Mesodermal cell (in vitro differentiated cells): ENCODE data around the gene SMPD1.

Source experiments
- H3K27ac ChIP-seq: 2 replicates; pipeline ENCODE4 v1.7.0; 2013; ENCODE audit warnings: mild to moderate bottlenecking, low read depth, low read length, moderate library complexity; ENCODE audit not compliant: severe bottlenecking
- H3K36me3 ChIP-seq: 2 replicates; pipeline ENCODE4 v1.7.1; 2013; ENCODE audit warnings: mild to moderate bottlenecking, low read length, moderate library complexity; ENCODE audit not compliant: control insufficient read depth, insufficient read depth
- H3K4me1 ChIP-seq: one replicate; pipeline ENCODE4 v1.7.1; 2013; ENCODE audit warnings: mild to moderate bottlenecking, low read length; ENCODE audit not compliant: insufficient read depth, control insufficient read depth, poor library complexity, severe bottlenecking
- H3K4me3 ChIP-seq: 2 replicates; pipeline ENCODE4 v1.7.0; 2013; ENCODE audit warnings: low read length, control low read depth, mild to moderate bottlenecking; ENCODE audit not compliant: insufficient read depth, poor library complexity, severe bottlenecking; ENCODE audit errors: extremely low read depth
- H3K9me3 ChIP-seq: 2 replicates; pipeline ENCODE4 v1.7.1; 2013; ENCODE audit warnings: mild to moderate bottlenecking, low read length, moderate library complexity; ENCODE audit not compliant: control insufficient read depth
- WGBS, 2 experiments: methylation state at CpG; one replicate each; pipeline ENCODE4 v1.1.5; 2013; ENCODE audit warnings: missing lambda C conversion rate in 2 of 2; ENCODE audit not compliant: insufficient coverage in 2 of 2; 5-methylcytosine and 5-hydroxymethylcytosine counted together

SMPD1 gene

DNA sequence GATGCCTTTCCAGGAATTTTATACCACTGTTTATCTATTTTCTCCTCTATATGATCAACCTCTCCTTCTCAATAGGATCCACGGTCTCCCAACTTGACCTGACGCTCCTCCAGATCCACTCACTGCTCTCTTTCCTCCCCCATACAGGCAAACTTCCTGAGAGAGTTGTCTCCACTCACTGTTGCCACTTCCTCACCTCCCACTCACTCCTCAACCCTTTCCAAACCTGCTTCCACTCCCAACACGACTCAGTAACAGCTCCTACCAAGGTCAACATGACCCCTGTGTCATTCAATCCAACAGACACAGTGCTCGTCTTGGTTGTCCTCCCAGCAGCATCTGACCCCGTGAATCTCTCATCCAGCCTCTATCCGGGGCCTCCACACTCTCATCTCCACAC is 25.5 kb downstream of the SMPD1 start:
- 89 to 92% methylated on average over 6 of the region's 6 CpGs for WGBS, 2 experiments
- no peak overlapping the region for H3K4me3 ChIP-seq
- peaks cover 17% of the 10 kb centered on the region for H3K4me1 ChIP-seq
- no peaks in the 10 kb centered on the region for H3K9me3 ChIP-seq
- H3K27ac ChIP-seq: no peak overlapping the region
- peaks cover 1% of the 10 kb centered on the region for H3K36me3 ChIP-seq

GRCh38 chr11:6417907-6418556 is 27.8 kb downstream of the SMPD1 start:
- peaks cover 17% of the 10 kb centered on the region for H3K4me1 ChIP-seq
- WGBS, 2 experiments: 52 to 59% methylated on average over 6 of the region's 7 CpGs
- H3K27ac ChIP-seq: no peak overlapping the region
- no peaks in the 10 kb centered on the region for H3K9me3 ChIP-seq
- peak overlapping the region; percentile 82 for H3K4me3 ChIP-seq
- H3K36me3 ChIP-seq: no peaks in the 10 kb centered on the region

GRCh38 chr11:6418557-6419008 is 28.3 kb downstream of the SMPD1 start:
- 1 to 2% methylated on average over 19 to 27 of the region's 38 CpGs for WGBS, 2 experiments
- H3K4me1 ChIP-seq: peaks cover 14% of the 10 kb centered on the region
- peak overlapping the region; percentile 82 for H3K4me3 ChIP-seq
- H3K27ac ChIP-seq: no peak overlapping the region
- no peaks in the 10 kb centered on the region for H3K9me3 ChIP-seq
- H3K36me3 ChIP-seq: no peaks in the 10 kb centered on the region

DNA sequence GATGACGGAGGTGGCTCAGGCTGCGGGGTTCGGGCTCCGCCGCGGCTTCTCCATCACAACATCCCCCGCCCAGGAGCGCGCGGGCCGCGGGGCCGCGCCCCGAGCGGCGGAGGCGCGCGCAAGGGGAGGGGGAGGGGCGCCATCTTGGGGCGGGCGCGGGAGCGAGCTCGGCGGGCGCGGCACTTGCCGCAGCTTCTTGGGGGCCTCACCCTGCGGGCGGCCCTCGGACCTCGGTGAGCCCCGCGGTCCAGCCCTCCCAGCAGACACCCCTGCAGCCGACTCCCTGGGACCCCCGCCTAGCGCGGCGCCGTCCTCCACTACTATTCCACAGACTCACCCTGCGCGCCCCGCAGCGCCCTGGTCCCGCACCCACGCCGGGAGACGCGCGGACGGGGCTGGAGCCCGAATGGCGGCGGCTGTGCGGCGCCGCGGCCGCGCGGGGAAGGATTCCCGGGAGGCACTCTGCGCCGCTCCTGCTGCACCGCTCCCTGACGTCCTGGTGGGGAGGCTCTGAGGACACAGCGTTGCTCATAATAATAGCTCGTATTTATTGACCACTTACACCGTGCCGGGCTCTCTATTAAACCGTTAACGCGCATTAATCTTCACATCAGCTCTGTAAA is 28.8 kb downstream of the SMPD1 start, which contains the start of gene APBB1:
Gene APBB1, minus strand, starts transcription at position 86 of the 623 bp plus-strand sequence. CDS start 7,747 bp downstream, outside the sequence.
- no peaks in the 10 kb centered on the region for H3K36me3 ChIP-seq
- WGBS, 2 experiments: 0 to 2% methylated on average over 37 to 45 of the region's 75 CpGs
- peaks cover 11% of the 10 kb centered on the region for H3K4me1 ChIP-seq
- H3K27ac ChIP-seq: no peak within 1 kb of the TSS
- H3K9me3 ChIP-seq: no peaks in the 10 kb centered on the region
- peak within 1 kb of the TSS; percentile 82 for H3K4me3 ChIP-seq

- Histone ChIP-seq H3K36me3 (no peaks in the 10 kb centered on the region), H3K9me3 (no peaks in the 10 kb centered on the region), H3K4me1 (peaks cover 3% of the 10 kb centered on the region), H3K27ac (no peak overlapping the region), H3K4me3 (no peak overlapping the region)
- 84 to 91% methylated on average over 2 of the region's 3 CpGs for WGBS, 2 experiments
These were observed 30.4 kb downstream of the SMPD1 start for GRCh38 chr11:6420677-6421076.

DNA sequence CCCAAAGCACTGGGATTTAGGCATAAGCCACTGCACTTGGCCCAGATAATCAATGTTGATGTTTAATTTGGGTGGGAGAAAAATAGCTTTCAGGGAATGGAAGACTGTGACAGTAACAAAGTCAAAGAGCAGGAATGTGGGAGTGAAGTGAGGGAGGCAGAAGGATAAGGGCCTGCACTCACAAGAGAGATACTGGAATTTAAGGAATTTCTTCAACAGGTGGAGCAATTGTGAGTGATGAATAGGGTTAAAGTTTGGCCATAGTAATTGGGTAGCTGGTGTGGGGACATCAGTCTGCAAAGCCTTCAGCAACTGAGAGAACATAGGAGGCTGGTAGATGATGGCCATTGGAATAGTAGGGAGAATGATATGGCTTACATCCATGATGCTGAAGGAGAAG is 37.2 kb downstream of the SMPD1 start:
- Histone ChIP-seq H3K9me3 (no peaks in the 10 kb centered on the region), H3K27ac (no peak overlapping the region)

GRCh38 chr11:6431861-6432260 is 41.6 kb downstream of the SMPD1 start:
- Histone ChIP-seq H3K4me3 (no peak overlapping the region), H3K27ac (no peak overlapping the region), H3K4me1 (no peaks in the 10 kb centered on the region), H3K9me3 (no peaks in the 10 kb centered on the region), H3K36me3 (no peaks in the 10 kb centered on the region)
- 85 to 94% methylated on average over 3 of the region's 3 CpGs for WGBS, 2 experiments

More for the DNA sequence above, 37.2 kb downstream of the SMPD1 start:
- Histone ChIP-seq H3K36me3 (no peaks in the 10 kb centered on the region), H3K4me1 (no peaks in the 10 kb centered on the region), H3K4me3 (no peak overlapping the region)

GRCh38 chr11:6433998-6434660 is 43.9 kb downstream of the SMPD1 start:
- Histone ChIP-seq H3K4me1 (no peaks in the 10 kb centered on the region), H3K9me3 (no peaks in the 10 kb centered on the region), H3K27ac (no peak overlapping the region), H3K36me3 (no peaks in the 10 kb centered on the region), H3K4me3 (no peak overlapping the region)
- 71 to 87% methylated on average over 1 to 3 of the region's 5 CpGs for WGBS, 2 experiments

GRCh38 chr11:6437423-6437822 is 47.1 kb downstream of the SMPD1 start:
- Histone ChIP-seq H3K4me1 (peaks cover 8% of the 10 kb centered on the region), H3K9me3 (no peaks in the 10 kb centered on the region), H3K27ac (no peak overlapping the region), H3K4me3 (no peak overlapping the region), H3K36me3 (no peaks in the 10 kb centered on the region)
- 89 to 97% methylated on average over 11 to 12 of the region's 12 CpGs for WGBS, 2 experiments

- 89 to 92% methylated on average over 2 to 3 of the region's 3 CpGs for WGBS, 2 experiments
- Histone ChIP-seq H3K9me3 (no peaks in the 10 kb centered on the region), H3K4me3 (no peak overlapping the region), H3K36me3 (no peaks in the 10 kb centered on the region), H3K4me1 (peaks cover 8% of the 10 kb centered on the region), H3K27ac (no peak overlapping the region)
These were observed 47.7 kb downstream of the SMPD1 start for GRCh38 chr11:6437993-6438392.
